Karpas-422 (cell line): ENCODE results near the gene EXOSC7. TPM values are rescaled to one million over a fixed set of nuclear protein-coding genes. Genes with fewer than 3 reads are reported as not detected.

ENCODE experiments used
- DNase-seq: peaks from one replicate; pipeline ENCODE4 v3.0.0-alpha.2; 2015
- H2AFZ ChIP-seq: fragments of 200-600 bp; sonication (generic); 2 replicates; pipeline ENCODE4 v1.6.1; 2014; ENCODE audit warnings: antibody characterized with exemption, low read length, mixed read lengths
- H3K27ac ChIP-seq: fragments of 200-600 bp; sonication (generic); 2 replicates; pipeline ENCODE4 v1.5.1; 2014; ENCODE audit warnings: mild to moderate bottlenecking, low read length, moderate library complexity
- H3K27me3 ChIP-seq: fragments of 200-600 bp; sonication (generic); 2 replicates; pipeline ENCODE4 v1.6.1; 2014; ENCODE audit warnings: low read length, mixed read lengths
- H3K36me3 ChIP-seq: fragments of 200-600 bp; sonication (generic); 2 replicates; pipeline ENCODE4 v1.6.1; 2014; ENCODE audit warnings: low read length, mixed read lengths; ENCODE audit not compliant: insufficient read depth
- H3K4me1 ChIP-seq: fragments of 200-600 bp; sonication (generic); 2 replicates; pipeline ENCODE4 v1.6.1; 2014; ENCODE audit warnings: mild to moderate bottlenecking, low read length, mixed read lengths
- H3K4me2 ChIP-seq: fragments of 200-600 bp; sonication (generic); 2 replicates; pipeline ENCODE4 v1.6.1; 2014; ENCODE audit warnings: low read length, low read depth, mild to moderate bottlenecking; ENCODE audit not compliant: poor library complexity, severe bottlenecking
- H3K4me3 ChIP-seq: fragments of 200-600 bp; sonication (generic); 2 replicates; pipeline ENCODE4 v1.5.1; 2014; ENCODE audit warnings: mild to moderate bottlenecking, antibody characterized with exemption, low read length, mixed read lengths
- H3K79me2 ChIP-seq: fragments of 200-600 bp; sonication (generic); 2 replicates; pipeline ENCODE4 v1.6.1; 2014; ENCODE audit warnings: mild to moderate bottlenecking, low read length, mixed read lengths
- H3K9ac ChIP-seq: fragments of 200-600 bp; sonication (generic); 2 replicates; pipeline ENCODE4 v1.6.0; 2014; ENCODE audit warnings: low read length
- H3K9me2 ChIP-seq: fragments of 200-600 bp; sonication (generic), shearing (Covaris generic); replicated peaks from 2 replicates; pipeline ENCODE4 v1.6.0; 2014; ENCODE audit warnings: mild to moderate bottlenecking, low read length, moderate library complexity; ENCODE audit not compliant: insufficient read depth
- H3K9me3 ChIP-seq: fragments of 300-700, 200-600 bp; sonication (generic); 2 replicates; pipeline ENCODE4 v1.6.1; 2014; ENCODE audit warnings: low read length, mixed read lengths
- H4K20me1 ChIP-seq: fragments of 200-600 bp; sonication (generic); 2 replicates; pipeline ENCODE4 v1.6.1; 2014; ENCODE audit warnings: mild to moderate bottlenecking, antibody characterized with exemption, low read length, low read depth; ENCODE audit not compliant: insufficient read depth
- total RNA-seq: library from RNA; depleted of rRNA; stranded (reverse); fragments of >200 nt; shearing (Covaris generic); gene quantifications from 2 replicates; pipeline ENCODE4 v1.2.3, GENCODE V29; 2014; ENCODE audit warnings: low replicate concordance

EXOSC7 gene
- total RNA-seq, 1 experiment from 2014 or later: 67.1 TPM

DNA sequence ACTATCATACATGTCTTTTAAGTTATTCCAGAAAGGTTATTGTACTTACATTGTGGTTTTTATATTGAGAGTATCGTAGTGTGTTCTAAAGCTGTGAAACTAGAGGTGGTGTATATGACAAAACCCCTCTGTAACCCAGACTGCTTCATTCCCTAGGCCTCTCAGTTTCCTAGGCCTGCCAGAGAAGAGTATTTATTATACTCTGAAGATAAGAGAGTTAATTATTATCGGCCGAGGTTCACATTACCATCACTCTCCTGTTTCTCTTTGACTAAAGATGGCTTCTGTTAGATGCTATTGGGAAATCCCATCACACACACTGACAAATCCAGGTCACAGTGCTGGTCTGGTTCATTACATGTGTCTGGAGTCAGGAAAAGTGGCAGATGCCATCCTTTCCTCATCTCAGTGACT is 20.5 kb downstream of the EXOSC7 start:
- no peaks in the 10 kb centered on the region; the same call in 1 of the 2 replicates for H4K20me1 ChIP-seq
- no peaks in the 10 kb centered on the region; the same call in 1 of the 2 replicates for H3K4me1 ChIP-seq
- H2AFZ ChIP-seq: no peak overlapping the region
- no peak overlapping the region for H3K4me3 ChIP-seq
- peaks cover 67% of the 10 kb centered on the region for H3K36me3 ChIP-seq
- no peak overlapping the region for H3K9ac ChIP-seq
- H3K27ac ChIP-seq: no peak overlapping the region
- H3K79me2 ChIP-seq: peaks cover 71% of the 10 kb centered on the region
- H3K9me3 ChIP-seq: no peaks in the 10 kb centered on the region
- H3K4me2 ChIP-seq: no peak overlapping the region
- DNase-seq: no peak
- H3K9me2 ChIP-seq: no peaks in the 10 kb centered on the region
- H3K27me3 ChIP-seq: no peaks in the 10 kb centered on the region

DNA sequence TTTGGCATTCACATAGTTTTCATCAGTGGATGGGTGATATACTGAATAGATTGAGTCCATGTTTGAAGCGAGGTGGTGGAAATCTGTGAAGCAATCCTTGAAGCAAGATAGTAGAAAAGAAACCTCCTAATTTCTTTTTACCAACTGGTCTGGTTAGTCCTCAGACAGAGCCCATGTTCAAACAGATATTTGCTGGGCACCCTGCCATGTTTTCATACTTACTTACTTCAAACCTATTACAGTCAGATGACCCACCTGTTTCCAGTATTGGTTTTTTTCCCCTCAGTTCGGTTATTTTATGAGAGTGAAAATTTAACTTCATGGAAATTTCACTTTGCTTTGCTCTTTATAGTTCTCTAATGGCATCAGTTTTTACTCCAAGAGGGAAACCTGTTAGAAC is 23.7 kb downstream of the EXOSC7 start:
- H3K9me3 ChIP-seq: no peaks in the 10 kb centered on the region
- peaks cover 75% of the 10 kb centered on the region for H3K36me3 ChIP-seq
- no peaks in the 10 kb centered on the region; the same call in 1 of the 2 replicates for H3K4me1 ChIP-seq
- H3K4me2 ChIP-seq: no peak overlapping the region
- no peaks in the 10 kb centered on the region; the same call in 1 of the 2 replicates for H4K20me1 ChIP-seq
- H3K9ac ChIP-seq: no peak overlapping the region
- H3K27me3 ChIP-seq: no peaks in the 10 kb centered on the region
- H3K4me3 ChIP-seq: no peak overlapping the region
- H3K27ac ChIP-seq: no peak overlapping the region
- no peak overlapping the region for H2AFZ ChIP-seq
- H3K9me2 ChIP-seq: no peaks in the 10 kb centered on the region
- no peak for DNase-seq
- H3K79me2 ChIP-seq: peaks cover 43% of the 10 kb centered on the region

DNA sequence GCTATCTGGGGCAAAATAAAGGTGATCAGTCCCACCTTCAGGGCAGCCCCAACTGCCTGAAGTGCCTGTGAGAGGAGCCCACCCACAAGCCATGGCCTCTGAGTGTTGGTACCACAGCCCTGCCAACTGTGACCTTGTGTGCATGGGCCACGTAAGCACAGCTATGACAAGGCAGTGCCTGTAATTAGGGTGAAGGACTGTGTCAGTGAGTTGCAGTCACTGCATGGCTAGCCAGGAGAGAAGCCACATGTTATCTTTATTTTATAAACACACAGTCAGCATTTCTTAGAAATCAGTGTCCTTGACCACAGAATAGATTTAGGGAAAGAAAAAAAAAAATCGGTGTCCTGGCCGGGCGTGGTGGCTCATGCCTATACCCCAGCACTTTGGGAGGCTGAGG is 24.8 kb downstream of the EXOSC7 start:
- H3K79me2 ChIP-seq: peaks cover 39% of the 10 kb centered on the region
- no peak overlapping the region for H3K4me2 ChIP-seq
- no peak overlapping the region for H3K27ac ChIP-seq
- DNase-seq: no peak
- H3K36me3 ChIP-seq: peaks cover 82% of the 10 kb centered on the region
- H2AFZ ChIP-seq: no peak overlapping the region
- no peaks in the 10 kb centered on the region; the same call in 1 of the 2 replicates for H4K20me1 ChIP-seq
- no peak overlapping the region for H3K9ac ChIP-seq
- no peaks in the 10 kb centered on the region for H3K9me2 ChIP-seq
- no peaks in the 10 kb centered on the region; the same call in 1 of the 2 replicates for H3K4me1 ChIP-seq
- H3K4me3 ChIP-seq: no peak overlapping the region
- no peaks in the 10 kb centered on the region for H3K27me3 ChIP-seq
- no peaks in the 10 kb centered on the region for H3K9me3 ChIP-seq

DNA sequence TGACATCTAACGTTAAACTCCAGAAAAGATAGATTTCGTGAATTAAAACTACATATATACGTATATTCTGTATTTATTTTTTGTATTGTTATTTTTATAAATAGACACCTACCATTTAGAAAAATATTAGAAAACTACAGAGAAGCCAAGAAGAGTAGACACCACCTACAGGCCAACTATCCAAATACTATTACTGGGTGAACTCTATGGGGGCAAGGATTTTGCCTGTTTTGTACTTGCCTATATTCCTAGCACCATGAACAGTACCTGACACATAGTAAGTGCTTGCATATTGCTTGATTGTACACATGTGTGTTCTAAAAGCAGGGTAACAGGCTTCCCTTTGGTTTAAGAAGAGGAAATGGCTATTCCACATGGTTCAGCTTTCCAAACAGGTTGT is 25.7 kb downstream of the EXOSC7 start:
- Histone ChIP-seq H3K9me2 (no peaks in the 10 kb centered on the region), H3K9ac (no peak overlapping the region), H3K4me3 (no peak overlapping the region), H3K4me2 (no peak overlapping the region), H3K79me2 (peaks cover 32% of the 10 kb centered on the region), H4K20me1 (no peaks in the 10 kb centered on the region; the same call in 1 of the 2 replicates), H3K9me3 (no peaks in the 10 kb centered on the region), H3K36me3 (peaks cover 74% of the 10 kb centered on the region), H2AFZ (no peak overlapping the region), H3K4me1 (no peaks in the 10 kb centered on the region; the same call in 1 of the 2 replicates), H3K27ac (no peak overlapping the region), H3K27me3 (no peaks in the 10 kb centered on the region)
- DNase-seq: no peak

DNA sequence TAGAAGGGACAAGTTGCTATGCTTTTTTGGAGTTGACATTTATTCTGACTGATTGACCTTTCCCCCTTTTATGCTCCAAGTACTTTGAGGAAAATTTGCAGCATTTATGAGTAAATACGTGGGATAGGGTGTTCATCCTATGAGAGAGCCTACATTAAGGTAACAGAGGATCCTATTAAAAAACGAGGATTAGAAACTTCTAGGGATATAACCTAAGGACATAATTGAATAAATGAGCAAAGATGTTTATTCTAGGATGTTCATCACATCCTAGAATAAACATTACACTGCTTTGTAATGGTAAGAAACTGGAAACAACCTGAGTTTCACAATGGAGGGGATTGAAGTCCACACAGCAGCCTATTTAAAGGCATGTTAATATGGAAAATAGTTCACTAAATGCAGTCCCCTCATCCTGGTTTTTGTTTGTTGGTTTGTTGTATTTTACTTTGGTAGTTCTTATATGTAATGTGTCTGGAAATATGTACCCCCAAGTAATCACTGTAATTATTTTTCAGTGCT is 26.2 kb downstream of the EXOSC7 start:
- no peak for DNase-seq
- Histone ChIP-seq H3K4me3 (no peak overlapping the region), H2AFZ (no peak overlapping the region), H3K27me3 (no peaks in the 10 kb centered on the region), H3K4me1 (no peaks in the 10 kb centered on the region; the same call in 1 of the 2 replicates), H3K36me3 (peaks cover 74% of the 10 kb centered on the region), H3K9me3 (no peaks in the 10 kb centered on the region), H3K9ac (no peak overlapping the region), H4K20me1 (no peaks in the 10 kb centered on the region; the same call in 1 of the 2 replicates), H3K4me2 (no peak overlapping the region), H3K27ac (no peak overlapping the region), H3K79me2 (peaks cover 28% of the 10 kb centered on the region), H3K9me2 (no peaks in the 10 kb centered on the region)

DNA sequence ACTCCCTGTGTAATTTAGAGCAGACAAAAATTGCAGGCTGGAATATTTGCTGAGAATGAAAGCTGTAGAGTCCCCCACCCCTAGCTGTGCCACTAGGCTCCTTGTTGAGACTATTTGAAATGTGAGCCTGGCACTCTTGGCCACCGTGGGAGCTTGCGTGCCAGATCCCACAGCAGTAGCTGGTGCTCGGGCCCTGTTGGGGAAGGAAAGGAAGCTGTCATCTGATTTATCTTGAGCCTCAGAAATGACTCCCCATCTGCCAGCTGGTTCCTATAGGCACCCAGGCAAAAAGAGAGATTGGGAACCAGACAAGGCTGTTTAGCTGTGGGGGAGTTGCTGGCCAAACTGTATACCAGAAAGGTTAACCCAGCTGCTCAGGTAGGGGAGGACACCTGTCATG is 26.7 kb downstream of the EXOSC7 start:
- H3K27me3 ChIP-seq: no peaks in the 10 kb centered on the region
- H3K4me2 ChIP-seq: no peak overlapping the region
- H3K79me2 ChIP-seq: peaks cover 26% of the 10 kb centered on the region
- H4K20me1 ChIP-seq: no peaks in the 10 kb centered on the region; the same call in 1 of the 2 replicates
- H3K4me1 ChIP-seq: no peaks in the 10 kb centered on the region
- peaks cover 70% of the 10 kb centered on the region for H3K36me3 ChIP-seq
- no peak overlapping the region for H3K9ac ChIP-seq
- no peaks in the 10 kb centered on the region for H3K9me2 ChIP-seq
- no peak overlapping the region for H3K27ac ChIP-seq
- H2AFZ ChIP-seq: no peak overlapping the region
- no peak for DNase-seq
- no peak overlapping the region for H3K4me3 ChIP-seq
- H3K9me3 ChIP-seq: no peaks in the 10 kb centered on the region

DNA sequence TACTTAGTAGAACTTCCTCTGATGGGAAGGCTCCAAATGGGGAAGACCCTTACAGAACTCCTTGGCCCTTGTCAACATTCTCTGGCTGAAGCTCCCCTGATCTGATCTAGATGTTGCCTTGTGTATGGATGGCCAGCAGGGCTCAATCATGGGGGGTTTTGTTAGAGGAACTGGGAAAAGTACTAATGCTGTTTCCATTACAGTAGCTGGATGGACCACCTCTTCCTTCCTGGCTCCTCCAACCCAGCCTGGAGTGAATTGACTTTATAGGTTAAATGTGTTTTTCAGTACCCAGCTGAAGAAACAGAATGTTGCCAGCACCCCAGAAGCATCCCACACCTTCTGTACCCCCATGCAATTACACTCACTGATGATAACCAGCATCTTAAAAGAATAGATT is 27.4 kb downstream of the EXOSC7 start:
- Histone ChIP-seq H3K4me3 (no peak overlapping the region), H4K20me1 (no peaks in the 10 kb centered on the region; the same call in 1 of the 2 replicates), H3K79me2 (peaks cover 22% of the 10 kb centered on the region), H3K9me2 (no peaks in the 10 kb centered on the region), H2AFZ (no peak overlapping the region), H3K27ac (no peak overlapping the region), H3K36me3 (peaks cover 75% of the 10 kb centered on the region), H3K27me3 (no peaks in the 10 kb centered on the region), H3K4me1 (no peaks in the 10 kb centered on the region), H3K4me2 (no peak overlapping the region), H3K9ac (no peak overlapping the region), H3K9me3 (no peaks in the 10 kb centered on the region)
- DNase-seq: no peak

DNA sequence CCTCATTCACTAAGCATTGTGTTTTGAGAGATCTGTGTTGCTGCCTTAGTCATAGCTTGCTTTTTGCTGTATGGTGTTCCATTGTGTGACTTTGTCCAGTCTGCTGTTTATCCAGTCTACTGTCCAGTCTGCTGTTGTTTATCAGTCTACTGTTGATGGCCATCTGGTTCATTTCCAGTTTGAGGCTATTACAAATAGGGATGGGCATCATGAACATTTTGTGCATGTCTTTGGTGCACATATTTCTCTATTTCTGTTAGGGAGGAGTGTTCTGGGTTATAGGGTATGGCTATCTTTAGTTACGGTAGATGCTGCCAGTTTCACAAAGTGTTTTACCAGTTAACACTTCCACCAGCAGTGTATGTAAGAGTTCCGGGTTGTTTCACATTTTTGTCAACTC is 27.8 kb downstream of the EXOSC7 start:
- Histone ChIP-seq H3K4me2 (no peak overlapping the region), H3K27ac (no peak overlapping the region), H3K36me3 (peaks cover 76% of the 10 kb centered on the region), H2AFZ (no peak overlapping the region), H3K9me3 (no peaks in the 10 kb centered on the region), H4K20me1 (no peaks in the 10 kb centered on the region; the same call in 1 of the 2 replicates), H3K9ac (no peak overlapping the region), H3K79me2 (peaks cover 19% of the 10 kb centered on the region), H3K4me3 (no peak overlapping the region), H3K9me2 (no peaks in the 10 kb centered on the region), H3K4me1 (no peaks in the 10 kb centered on the region), H3K27me3 (no peaks in the 10 kb centered on the region)
- no peak for DNase-seq
